Measurements from ENCODE around the gene ARHGAP35.

Gene ARHGAP35

DNA sequence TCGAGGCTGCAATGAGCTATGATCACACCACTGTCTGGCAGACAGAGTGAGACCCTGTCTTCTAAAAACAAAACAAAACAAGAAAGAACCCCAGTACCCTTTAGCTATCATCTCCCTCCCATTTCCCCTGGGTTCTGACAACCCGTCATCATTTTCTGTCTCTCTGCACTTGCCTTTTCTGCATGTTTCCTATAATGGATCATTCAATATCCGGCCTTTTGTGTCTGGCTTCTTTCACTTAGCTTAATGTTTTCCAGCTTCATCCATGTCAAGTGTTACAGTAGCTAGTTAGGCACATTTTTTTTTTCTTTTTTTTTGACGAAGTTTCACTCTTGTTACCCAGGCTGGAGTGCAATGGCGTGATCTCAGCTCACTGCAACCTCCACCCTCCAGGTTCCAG lies 26.7 kb upstream of the ARHGAP35 start:
- TF ChIP-seq CTCF (IDR thresholded peaks at IDR 0.05; ENCODE audit: control insufficient read depth, extremely low read depth, insufficient read depth) = no peak
- DNase-seq (ENCODE audit: low read depth) = no peak
- no peak overlapping the region for H3K4me3 ChIP-seq (ENCODE audit: low read depth, low read length)

DNA sequence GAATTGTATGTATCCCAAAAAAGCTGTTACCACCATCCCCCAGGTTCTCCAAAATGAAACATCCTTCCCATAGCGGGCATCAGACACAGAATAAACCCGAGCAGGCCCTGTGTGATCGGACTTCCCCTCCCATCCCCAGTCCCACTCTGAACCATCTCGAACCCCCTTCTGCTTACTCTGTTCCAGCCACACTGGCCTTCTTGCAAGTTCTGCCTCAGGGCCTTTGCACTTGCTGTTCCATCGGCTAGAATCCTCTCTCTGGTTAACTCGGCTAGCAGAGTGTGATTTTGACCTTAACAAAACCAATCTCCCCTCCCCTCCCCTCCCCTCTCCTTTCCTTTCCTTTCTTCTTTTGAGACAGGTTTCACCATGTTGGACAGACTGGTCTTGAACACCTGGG lies 25.8 kb upstream of the ARHGAP35 start:
- TF ChIP-seq CTCF (IDR thresholded peaks at IDR 0.05; ENCODE audit: control insufficient read depth, extremely low read depth, insufficient read depth) = no peak
- H3K4me3 ChIP-seq (ENCODE audit: low read depth, low read length) = no peak overlapping the region
- no peak for DNase-seq (ENCODE audit: low read depth)

- no peak overlapping the region for H3K4me3 ChIP-seq (ENCODE audit: low read depth, low read length)
- DNase-seq (ENCODE audit: low read depth) = no peak
- no peak for TF ChIP-seq CTCF (IDR thresholded peaks at IDR 0.05; ENCODE audit: control insufficient read depth, extremely low read depth, insufficient read depth)
These were observed 22.6 kb upstream of the ARHGAP35 start for GRCh38 chr19:46838160-46838559.

GRCh38 chr19:46839752-46840497 lies 20.9 kb upstream of the ARHGAP35 start:
- TF ChIP-seq CTCF (IDR thresholded peaks at IDR 0.05; ENCODE audit: control insufficient read depth, extremely low read depth, insufficient read depth) = no peak
- peak; percentile 41 for DNase-seq (ENCODE audit: low read depth)
- H3K4me3 ChIP-seq (ENCODE audit: low read depth, low read length) = no peak overlapping the region

DNA sequence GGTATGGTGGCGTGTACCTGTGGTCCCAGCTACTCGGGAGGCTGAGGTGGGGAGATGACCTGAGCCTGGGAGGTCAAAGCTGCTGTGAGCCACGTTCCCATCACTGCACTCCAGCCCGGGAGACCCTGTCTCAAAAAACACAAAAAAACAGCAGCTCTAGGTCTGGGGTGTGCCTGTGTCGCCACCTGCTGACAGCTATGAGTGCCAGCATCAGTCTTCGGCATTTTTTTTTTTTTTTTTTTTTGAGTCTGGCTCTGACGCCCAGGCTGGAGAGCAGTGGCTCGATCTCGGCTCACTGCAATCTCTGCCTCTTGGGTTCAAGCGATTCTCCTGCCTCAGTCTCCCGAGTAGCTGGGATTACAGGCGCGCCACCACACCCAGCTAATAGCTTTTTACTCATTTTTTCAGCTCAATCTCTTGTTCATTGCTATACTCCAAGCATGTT lies 20.3 kb upstream of the ARHGAP35 start:
- no peak for DNase-seq (ENCODE audit: low read depth)
- H3K4me3 ChIP-seq (ENCODE audit: low read depth, low read length) = no peak overlapping the region
- TF ChIP-seq CTCF (IDR thresholded peaks at IDR 0.05; ENCODE audit: control insufficient read depth, extremely low read depth, insufficient read depth) = peak; percentile 65

- DNase-seq (ENCODE audit: low read depth) = no peak
- H3K4me3 ChIP-seq (ENCODE audit: low read depth, low read length) = no peak overlapping the region
- no peak for TF ChIP-seq CTCF (IDR thresholded peaks at IDR 0.05; ENCODE audit: control insufficient read depth, extremely low read depth, insufficient read depth)
These were observed 19.2 kb upstream of the ARHGAP35 start for GRCh38 chr19:46841458-46842083.

Measured in LNCaP clone FGC (cell line).